K562 (cell line): ENCODE results near the gene LY6G6F. TPM values are rescaled to one million over a fixed set of nuclear protein-coding genes. Genes with fewer than 3 reads are reported as not detected.

Experiments
- CBFB ChIP-seq: sonication (generic); formaldehyde crosslinking; IDR thresholded peaks from 2 replicates; pipeline ENCODE4 v1.4.0; 2020; ENCODE audit warnings: mild to moderate bottlenecking, missing genetic modification reagents
- CCNT2 ChIP-seq: IDR thresholded peaks from 2 replicates; pipeline ENCODE4 v1.6.1; 2011; ENCODE audit warnings: borderline replicate concordance, low read depth, mild to moderate bottlenecking, moderate library complexity, mixed read lengths, low read length; ENCODE audit not compliant: insufficient read length; ENCODE audit errors: extremely low read depth
- CEBPB ChIP-seq: fragments of 450-650 bp; IDR thresholded peaks from 2 replicates; pipeline ENCODE4 v1.6.1; 2016; ENCODE audit warnings: missing genetic modification characterization, missing compliant biosample characterization
- FOXA3 ChIP-seq, 2 experiments: fragments of 450-650 bp in 1 of 2; sonication (generic) in 1 of 2; formaldehyde crosslinking; IDR thresholded peaks in 1 of 2; conservative IDR thresholded peaks in 1 of 2; 2 replicates each; pipeline versions ENCODE4 v1.4.0 to v1.8.0; 2020 to 2022; ENCODE audit warnings: mild to moderate bottlenecking in 2 of 2, missing genetic modification reagents in 1 of 2
- FOXK1 ChIP-seq: sonication (generic); formaldehyde crosslinking; IDR thresholded peaks from 2 replicates; pipeline ENCODE4 v1.8.0; 2022; ENCODE audit warnings: missing genetic modification reagents, mild to moderate bottlenecking, borderline replicate concordance
- MECOM ChIP-seq: fragments of 250-450 bp; sonication (Bioruptor Pico); IDR thresholded peaks from 2 replicates; pipeline ENCODE4 v1.8.0; 2022; ENCODE audit warnings: inconsistent platforms
- NR2C2 ChIP-seq, 2 experiments: fragments of 200-800 bp in 1 of 2; sonication (Bioruptor generic) in 1 of 2; sonication (generic) in 1 of 2; formaldehyde crosslinking in 1 of 2; IDR thresholded peaks; 2 replicates each; pipeline versions ENCODE4 v1.6.1 to v1.8.0; 2016 to 2022; ENCODE audit warnings: mild to moderate bottlenecking in 1 of 2, missing compliant biosample characterization in 1 of 2, missing genetic modification characterization in 1 of 2, missing genetic modification reagents in 1 of 2
- TAF15 ChIP-seq: fragments of 200-400 bp; formaldehyde crosslinking; IDR thresholded peaks from 2 replicates; pipeline ENCODE4 v1.6.1; 2017; ENCODE audit warnings: mild to moderate bottlenecking, low read depth, low read length, moderate library complexity
- ZNF165 ChIP-seq: fragments of 250-450 bp; sonication (Bioruptor Pico); IDR thresholded peaks from 2 replicates; pipeline ENCODE4 v1.4.0; 2020; ENCODE audit warnings: borderline replicate concordance
- polyA plus RNA-seq, 8 experiments: library from polyadenylated mRNA; depleted of rRNA in 4 of 8; stranded (reverse) in 5 of 8; unstranded in 3 of 8; fragments of >200 nt; fragmentation: Nextera tagmentation in 2 of 8; fragmentation: Illumina TruSeq in 1 of 8; extraction: Ambion mirVana in 2 of 8; extraction: Trizol in 1 of 8; gene quantifications; 2 replicates each; pipeline versions ENCODE4 v1.2.1 to v1.2.3, GENCODE V29; 2011 to 2014; ENCODE audit warnings: inconsistent platforms in 1 of 8, missing spikeins in 1 of 8
- total RNA-seq, 7 experiments: library from RNA; depleted of rRNA in 6 of 7; stranded (reverse); fragments of >200 nt in 6 of 7; fragmentation: Illumina TruSeq in 2 of 7; extraction: Trizol in 2 of 7; gene quantifications; 2 replicates each; pipeline versions ENCODE4 v1.2.1 to v1.2.3, GENCODE V29; 2011 to 2021; ENCODE audit warnings: low replicate concordance in 1 of 7
- TF ChIP-seq, protein P1 (sequence below): sonication (generic); formaldehyde crosslinking; IDR thresholded peaks from 2 replicates; pipeline ENCODE4 v1.8.1; 2023; ENCODE audit warnings: missing genetic modification reagents, mild to moderate bottlenecking, borderline replicate concordance
- TF ChIP-seq, protein P2 (sequence below): IDR thresholded peaks from 2 replicates; pipeline ENCODE4 v1.6.1; 2011; ENCODE audit warnings: borderline replicate concordance, low read depth, mild to moderate bottlenecking, moderate library complexity, low read length; ENCODE audit not compliant: insufficient read depth, poor library complexity, severe bottlenecking
- TF ChIP-seq, protein P3 (sequence below): fragments of 250-450 bp; sonication (Bioruptor Pico); IDR thresholded peaks from 2 replicates; pipeline ENCODE4 v1.4.0; 2020

Gene LY6G6F
- total and polyA plus RNA-seq, 9 of the 15 experiments (the other 6 are each of a cell fraction or from before 2014, with no cell fraction given) = 0.14 to 0.50 (median 0.28) TPM; not detected in 2

DNA sequence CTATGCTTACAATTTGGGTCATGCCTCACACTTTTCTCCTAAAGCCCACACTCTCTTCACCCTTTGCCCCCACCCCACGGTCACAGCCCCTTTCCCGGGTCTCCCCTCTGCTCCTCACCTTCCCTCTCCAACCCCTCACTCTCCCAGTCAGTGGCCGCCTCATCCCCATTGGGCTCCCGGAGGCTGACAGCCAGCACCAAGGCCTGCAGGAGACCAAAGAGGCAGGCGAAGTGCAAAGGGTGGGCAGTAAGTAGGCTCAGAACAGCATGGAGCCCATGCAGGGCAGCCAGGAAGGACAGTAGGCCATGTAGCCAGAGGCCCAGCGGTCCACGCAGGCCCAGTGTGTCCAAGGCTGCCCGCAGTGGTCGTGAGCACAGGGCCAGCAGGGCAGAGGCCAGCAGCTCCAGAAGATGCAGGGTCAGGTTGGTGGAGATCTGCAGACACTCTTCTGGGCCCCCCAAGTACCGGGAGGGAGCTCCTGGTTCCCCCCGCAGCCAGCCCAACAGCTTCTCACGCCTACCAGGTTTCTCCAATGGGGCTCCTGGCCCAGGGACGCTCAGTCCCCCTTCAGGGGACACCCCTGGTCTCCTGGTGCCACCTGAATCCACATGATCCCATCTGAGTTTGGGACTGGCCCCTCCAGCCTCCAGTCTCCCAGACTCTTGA lies 47.5 kb upstream of the LY6G6F start (continued):
- TF ChIP-seq, protein P1, sequence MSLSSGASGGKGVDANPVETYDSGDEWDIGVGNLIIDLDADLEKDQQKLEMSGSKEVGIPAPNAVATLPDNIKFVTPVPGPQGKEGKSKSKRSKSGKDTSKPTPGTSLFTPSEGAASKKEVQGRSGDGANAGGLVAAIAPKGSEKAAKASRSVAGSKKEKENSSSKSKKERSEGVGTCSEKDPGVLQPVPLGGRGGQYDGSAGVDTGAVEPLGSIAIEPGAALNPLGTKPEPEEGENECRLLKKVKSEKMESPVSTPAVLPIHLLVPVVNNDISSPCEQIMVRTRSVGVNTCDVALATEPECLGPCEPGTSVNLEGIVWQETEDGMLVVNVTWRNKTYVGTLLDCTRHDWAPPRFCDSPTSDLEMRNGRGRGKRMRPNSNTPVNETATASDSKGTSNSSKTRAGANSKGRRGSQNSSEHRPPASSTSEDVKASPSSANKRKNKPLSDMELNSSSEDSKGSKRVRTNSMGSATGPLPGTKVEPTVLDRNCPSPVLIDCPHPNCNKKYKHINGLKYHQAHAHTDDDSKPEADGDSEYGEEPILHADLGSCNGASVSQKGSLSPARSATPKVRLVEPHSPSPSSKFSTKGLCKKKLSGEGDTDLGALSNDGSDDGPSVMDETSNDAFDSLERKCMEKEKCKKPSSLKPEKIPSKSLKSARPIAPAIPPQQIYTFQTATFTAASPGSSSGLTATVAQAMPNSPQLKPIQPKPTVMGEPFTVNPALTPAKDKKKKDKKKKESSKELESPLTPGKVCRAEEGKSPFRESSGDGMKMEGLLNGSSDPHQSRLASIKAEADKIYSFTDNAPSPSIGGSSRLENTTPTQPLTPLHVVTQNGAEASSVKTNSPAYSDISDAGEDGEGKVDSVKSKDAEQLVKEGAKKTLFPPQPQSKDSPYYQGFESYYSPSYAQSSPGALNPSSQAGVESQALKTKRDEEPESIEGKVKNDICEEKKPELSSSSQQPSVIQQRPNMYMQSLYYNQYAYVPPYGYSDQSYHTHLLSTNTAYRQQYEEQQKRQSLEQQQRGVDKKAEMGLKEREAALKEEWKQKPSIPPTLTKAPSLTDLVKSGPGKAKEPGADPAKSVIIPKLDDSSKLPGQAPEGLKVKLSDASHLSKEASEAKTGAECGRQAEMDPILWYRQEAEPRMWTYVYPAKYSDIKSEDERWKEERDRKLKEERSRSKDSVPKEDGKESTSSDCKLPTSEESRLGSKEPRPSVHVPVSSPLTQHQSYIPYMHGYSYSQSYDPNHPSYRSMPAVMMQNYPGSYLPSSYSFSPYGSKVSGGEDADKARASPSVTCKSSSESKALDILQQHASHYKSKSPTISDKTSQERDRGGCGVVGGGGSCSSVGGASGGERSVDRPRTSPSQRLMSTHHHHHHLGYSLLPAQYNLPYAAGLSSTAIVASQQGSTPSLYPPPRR (CRISPR knock-in tag) = peak; percentile 49; the same call in 1 of the 2 replicates
- TF ChIP-seq NR2C2 (CRISPR knock-in tag; IDR thresholded peaks at IDR 0.05) = 0 out of 2 replicates have a peak, but pooled peaks have one; percentile 28
- TF ChIP-seq NR2C2 (tag; IDR thresholded peaks at IDR 0.05) = no peak
- TF ChIP-seq, protein P2, sequence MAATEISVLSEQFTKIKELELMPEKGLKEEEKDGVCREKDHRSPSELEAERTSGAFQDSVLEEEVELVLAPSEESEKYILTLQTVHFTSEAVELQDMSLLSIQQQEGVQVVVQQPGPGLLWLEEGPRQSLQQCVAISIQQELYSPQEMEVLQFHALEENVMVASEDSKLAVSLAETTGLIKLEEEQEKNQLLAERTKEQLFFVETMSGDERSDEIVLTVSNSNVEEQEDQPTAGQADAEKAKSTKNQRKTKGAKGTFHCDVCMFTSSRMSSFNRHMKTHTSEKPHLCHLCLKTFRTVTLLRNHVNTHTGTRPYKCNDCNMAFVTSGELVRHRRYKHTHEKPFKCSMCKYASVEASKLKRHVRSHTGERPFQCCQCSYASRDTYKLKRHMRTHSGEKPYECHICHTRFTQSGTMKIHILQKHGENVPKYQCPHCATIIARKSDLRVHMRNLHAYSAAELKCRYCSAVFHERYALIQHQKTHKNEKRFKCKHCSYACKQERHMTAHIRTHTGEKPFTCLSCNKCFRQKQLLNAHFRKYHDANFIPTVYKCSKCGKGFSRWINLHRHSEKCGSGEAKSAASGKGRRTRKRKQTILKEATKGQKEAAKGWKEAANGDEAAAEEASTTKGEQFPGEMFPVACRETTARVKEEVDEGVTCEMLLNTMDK = no peak
- TF ChIP-seq TAF15 = peak; percentile 79; the same call in 1 of the 2 replicates
- TF ChIP-seq CCNT2 = no peak
- peak; percentile 30; the same call in 1 of the 2 replicates for TF ChIP-seq MECOM (CRISPR knock-in tag)
- TF ChIP-seq FOXA3 (CRISPR knock-in tag; conservative IDR thresholded peaks at IDR 0.05 in 1 of 2, IDR thresholded peaks at IDR 0.05 in 1 of 2) = no peak; a peak in 1 of 4 replicates
- 0 out of 2 replicates have a peak, but pooled peaks have one; percentile 60 for TF ChIP-seq FOXK1 (CRISPR knock-in tag)
- 0 out of 2 replicates have a peak, but pooled peaks have one; percentile 37 for TF ChIP-seq ZNF165 (CRISPR knock-in tag)
- TF ChIP-seq CBFB = no peak
- TF ChIP-seq, protein P3, sequence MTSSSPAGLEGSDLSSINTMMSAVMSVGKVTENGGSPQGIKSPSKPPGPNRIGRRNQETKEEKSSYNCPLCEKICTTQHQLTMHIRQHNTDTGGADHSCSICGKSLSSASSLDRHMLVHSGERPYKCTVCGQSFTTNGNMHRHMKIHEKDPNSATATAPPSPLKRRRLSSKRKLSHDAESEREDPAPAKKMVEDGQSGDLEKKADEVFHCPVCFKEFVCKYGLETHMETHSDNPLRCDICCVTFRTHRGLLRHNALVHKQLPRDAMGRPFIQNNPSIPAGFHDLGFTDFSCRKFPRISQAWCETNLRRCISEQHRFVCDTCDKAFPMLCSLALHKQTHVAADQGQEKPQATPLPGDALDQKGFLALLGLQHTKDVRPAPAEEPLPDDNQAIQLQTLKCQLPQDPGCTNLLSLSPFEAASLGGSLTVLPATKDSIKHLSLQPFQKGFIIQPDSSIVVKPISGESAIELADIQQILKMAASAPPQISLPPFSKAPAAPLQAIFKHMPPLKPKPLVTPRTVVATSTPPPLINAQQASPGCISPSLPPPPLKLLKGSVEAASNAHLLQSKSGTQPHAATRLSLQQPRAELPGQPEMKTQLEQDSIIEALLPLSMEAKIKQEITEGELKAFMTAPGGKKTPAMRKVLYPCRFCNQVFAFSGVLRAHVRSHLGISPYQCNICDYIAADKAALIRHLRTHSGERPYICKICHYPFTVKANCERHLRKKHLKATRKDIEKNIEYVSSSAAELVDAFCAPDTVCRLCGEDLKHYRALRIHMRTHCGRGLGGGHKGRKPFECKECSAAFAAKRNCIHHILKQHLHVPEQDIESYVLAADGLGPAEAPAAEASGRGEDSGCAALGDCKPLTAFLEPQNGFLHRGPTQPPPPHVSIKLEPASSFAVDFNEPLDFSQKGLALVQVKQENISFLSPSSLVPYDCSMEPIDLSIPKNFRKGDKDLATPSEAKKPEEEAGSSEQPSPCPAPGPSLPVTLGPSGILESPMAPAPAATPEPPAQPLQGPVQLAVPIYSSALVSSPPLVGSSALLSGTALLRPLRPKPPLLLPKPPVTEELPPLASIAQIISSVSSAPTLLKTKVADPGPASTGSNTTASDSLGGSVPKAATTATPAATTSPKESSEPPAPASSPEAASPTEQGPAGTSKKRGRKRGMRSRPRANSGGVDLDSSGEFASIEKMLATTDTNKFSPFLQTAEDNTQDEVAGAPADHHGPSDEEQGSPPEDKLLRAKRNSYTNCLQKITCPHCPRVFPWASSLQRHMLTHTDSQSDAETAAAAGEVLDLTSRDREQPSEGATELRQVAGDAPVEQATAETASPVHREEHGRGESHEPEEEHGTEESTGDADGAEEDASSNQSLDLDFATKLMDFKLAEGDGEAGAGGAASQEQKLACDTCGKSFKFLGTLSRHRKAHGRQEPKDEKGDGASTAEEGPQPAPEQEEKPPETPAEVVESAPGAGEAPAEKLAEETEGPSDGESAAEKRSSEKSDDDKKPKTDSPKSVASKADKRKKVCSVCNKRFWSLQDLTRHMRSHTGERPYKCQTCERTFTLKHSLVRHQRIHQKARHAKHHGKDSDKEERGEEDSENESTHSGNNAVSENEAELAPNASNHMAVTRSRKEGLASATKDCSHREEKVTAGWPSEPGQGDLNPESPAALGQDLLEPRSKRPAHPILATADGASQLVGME = 0 out of 2 replicates have a peak, but pooled peaks have one; percentile 62
- TF ChIP-seq CEBPB (tag) = no peak
